ENCODE results near the gene PSMD1.

The PSMD1 gene

DNA sequence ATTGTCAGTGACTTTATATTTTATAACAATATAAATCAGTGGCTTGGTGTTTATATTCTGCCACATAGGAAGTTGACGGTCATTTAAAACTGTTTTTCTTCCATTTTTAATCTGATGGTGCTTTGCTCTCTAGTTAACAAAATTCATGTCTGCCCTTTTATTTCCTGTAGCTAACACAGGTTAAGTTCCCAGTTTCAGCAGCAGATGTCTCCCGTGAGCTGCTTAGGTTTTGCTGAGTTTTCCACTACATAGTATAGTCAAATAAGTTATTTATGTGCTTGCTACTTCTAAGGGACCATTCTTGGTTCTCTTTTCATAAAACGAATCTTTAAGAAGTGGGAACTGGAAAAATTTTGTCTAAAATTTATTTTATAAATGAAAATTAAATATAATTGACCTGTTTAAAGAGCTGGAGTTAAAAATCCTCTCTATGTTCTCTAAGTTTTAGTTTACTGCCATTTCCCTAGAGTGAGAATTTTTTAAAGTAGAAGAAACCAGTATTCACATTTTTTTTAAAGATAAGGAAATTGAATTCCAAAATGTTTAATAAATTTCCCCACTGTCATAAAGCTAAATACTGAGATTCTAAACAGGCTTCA lies 47.5 kb downstream of the PSMD1 start:
- POLR2A ChIA-PET: interaction anchor here (0.6 to 1.3 kb wide), 2 partner anchors 348 to 365 kb away, joined by 3 read pairs; no protein-coding TSS in a partner anchor
- Histone ChIP-seq H3K4me3 (ENCODE audit: low read depth, low read length) (no peak overlapping the region), H3K36me3 (ENCODE audit: control insufficient read depth in 2 of 2, insufficient read depth in 1 of 2, low read length in 2 of 2) (peaks cover 8 to 56% of the 10 kb centered on the region in 2 experiments), H3K4me1 (ENCODE audit: control insufficient read depth, insufficient read depth, low read length) (no peaks in the 10 kb centered on the region), H3K9me3 (ENCODE audit: control insufficient read depth, insufficient read depth, low read depth, low read length) (no peaks in the 10 kb centered on the region), H3K27ac (ENCODE audit: extremely low read depth, low read depth, low read length) (no peak overlapping the region)
- TF ChIP-seq ZNF654 (tag by site-specific recombination; IDR thresholded peaks at IDR 0.05; ENCODE audit: low read depth): peak; percentile 73
- no peak for TF ChIP-seq ZNF561 (tag by site-specific recombination; IDR thresholded peaks at IDR 0.05; ENCODE audit: borderline replicate concordance)
- CTCF ChIA-PET: interaction anchor here (0.6 to 5.3 kb wide), 39 partner anchors 9 to 348 kb away, joined by 3 to 49 read pairs (median 4); partner anchors contain the start of gene ARMC9

DNA sequence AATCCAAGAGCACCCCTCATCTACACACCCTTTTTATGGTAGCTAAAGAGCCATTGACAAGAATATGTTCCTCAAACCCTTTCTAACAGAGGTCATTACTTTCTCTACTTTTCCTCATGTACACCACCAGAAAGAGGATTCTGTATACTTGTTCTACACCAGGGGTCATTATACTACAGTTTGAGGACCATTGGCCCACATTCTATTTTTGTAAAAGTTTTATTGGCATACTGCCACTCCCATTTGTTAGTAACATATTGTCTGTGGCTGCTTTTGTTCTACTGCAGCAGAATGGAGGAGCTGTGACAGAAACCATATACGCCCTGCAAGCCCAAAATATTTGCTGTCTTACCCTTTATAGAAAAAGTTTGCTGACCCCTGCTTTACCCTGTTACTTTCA lies 53.9 kb downstream of the PSMD1 start:
- TF ChIP-seq ZNF335 (tag by site-specific recombination; conservative IDR thresholded peaks at IDR 0.05) (no peak), WT1 (tag by site-specific recombination; IDR thresholded peaks at IDR 0.05) (no peak), GLIS2 (tag by site-specific recombination; IDR thresholded peaks at IDR 0.05) (no peak), ZFP69B (tag by site-specific recombination; IDR thresholded peaks at IDR 0.05) (no peak), ZBTB1 (tag by site-specific recombination; IDR thresholded peaks at IDR 0.05) (no peak), KLF1 (tag by site-specific recombination; IDR thresholded peaks at IDR 0.05) (no peak), ZNF76 (tag by site-specific recombination; IDR thresholded peaks at IDR 0.05; ENCODE audit: borderline replicate concordance, low read depth) (no peak), ZBTB7A (tag by site-specific recombination; IDR thresholded peaks at IDR 0.05; ENCODE audit: low read depth) (no peak), ZNF623 (tag by site-specific recombination; IDR thresholded peaks at IDR 0.05) (no peak), ZNF473 (tag by site-specific recombination; IDR thresholded peaks at IDR 0.05) (no peak), ZNF654 (tag by site-specific recombination; IDR thresholded peaks at IDR 0.05; ENCODE audit: low read depth) (0 out of 2 replicates have a peak, but pooled peaks have one; percentile 10), ZNF843 (tag by site-specific recombination; IDR thresholded peaks at IDR 0.05) (no peak), ZNF19 (tag by site-specific recombination; IDR thresholded peaks at IDR 0.05; ENCODE audit: low read depth) (no peak), ZNF302 (tag by site-specific recombination; IDR thresholded peaks at IDR 0.05; ENCODE audit: low read depth) (no peak)
- TF ChIP-seq, protein P1, sequence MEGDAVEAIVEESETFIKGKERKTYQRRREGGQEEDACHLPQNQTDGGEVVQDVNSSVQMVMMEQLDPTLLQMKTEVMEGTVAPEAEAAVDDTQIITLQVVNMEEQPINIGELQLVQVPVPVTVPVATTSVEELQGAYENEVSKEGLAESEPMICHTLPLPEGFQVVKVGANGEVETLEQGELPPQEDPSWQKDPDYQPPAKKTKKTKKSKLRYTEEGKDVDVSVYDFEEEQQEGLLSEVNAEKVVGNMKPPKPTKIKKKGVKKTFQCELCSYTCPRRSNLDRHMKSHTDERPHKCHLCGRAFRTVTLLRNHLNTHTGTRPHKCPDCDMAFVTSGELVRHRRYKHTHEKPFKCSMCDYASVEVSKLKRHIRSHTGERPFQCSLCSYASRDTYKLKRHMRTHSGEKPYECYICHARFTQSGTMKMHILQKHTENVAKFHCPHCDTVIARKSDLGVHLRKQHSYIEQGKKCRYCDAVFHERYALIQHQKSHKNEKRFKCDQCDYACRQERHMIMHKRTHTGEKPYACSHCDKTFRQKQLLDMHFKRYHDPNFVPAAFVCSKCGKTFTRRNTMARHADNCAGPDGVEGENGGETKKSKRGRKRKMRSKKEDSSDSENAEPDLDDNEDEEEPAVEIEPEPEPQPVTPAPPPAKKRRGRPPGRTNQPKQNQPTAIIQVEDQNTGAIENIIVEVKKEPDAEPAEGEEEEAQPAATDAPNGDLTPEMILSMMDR (tag by site-specific recombination; IDR thresholded peaks at IDR 0.05): peak; percentile 48; the same call in 1 of the 2 replicates
- TF ChIP-seq, protein P2, sequence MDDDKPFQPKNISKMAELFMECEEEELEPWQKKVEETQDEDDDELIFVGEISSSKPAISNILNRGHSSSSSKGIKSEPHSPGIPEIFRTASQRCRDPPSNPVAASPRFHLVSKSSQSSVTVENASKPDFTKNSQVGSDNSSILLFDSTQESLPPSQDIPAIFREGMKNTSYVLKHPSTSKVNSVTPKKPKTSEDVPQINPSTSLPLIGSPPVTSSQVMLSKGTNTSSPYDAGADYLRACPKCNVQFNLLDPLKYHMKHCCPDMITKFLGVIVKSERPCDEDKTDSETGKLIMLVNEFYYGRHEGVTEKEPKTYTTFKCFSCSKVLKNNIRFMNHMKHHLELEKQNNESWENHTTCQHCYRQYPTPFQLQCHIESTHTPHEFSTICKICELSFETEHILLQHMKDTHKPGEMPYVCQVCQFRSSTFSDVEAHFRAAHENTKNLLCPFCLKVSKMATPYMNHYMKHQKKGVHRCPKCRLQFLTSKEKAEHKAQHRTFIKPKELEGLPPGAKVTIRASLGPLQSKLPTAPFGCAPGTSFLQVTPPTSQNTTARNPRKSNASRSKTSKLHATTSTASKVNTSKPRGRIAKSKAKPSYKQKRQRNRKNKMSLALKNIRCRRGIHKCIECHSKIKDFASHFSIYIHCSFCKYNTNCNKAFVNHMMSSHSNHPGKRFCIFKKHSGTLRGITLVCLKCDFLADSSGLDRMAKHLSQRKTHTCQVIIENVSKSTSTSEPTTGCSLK (tag by site-specific recombination; IDR thresholded peaks at IDR 0.05): no peak
- TF ChIP-seq, protein P3, sequence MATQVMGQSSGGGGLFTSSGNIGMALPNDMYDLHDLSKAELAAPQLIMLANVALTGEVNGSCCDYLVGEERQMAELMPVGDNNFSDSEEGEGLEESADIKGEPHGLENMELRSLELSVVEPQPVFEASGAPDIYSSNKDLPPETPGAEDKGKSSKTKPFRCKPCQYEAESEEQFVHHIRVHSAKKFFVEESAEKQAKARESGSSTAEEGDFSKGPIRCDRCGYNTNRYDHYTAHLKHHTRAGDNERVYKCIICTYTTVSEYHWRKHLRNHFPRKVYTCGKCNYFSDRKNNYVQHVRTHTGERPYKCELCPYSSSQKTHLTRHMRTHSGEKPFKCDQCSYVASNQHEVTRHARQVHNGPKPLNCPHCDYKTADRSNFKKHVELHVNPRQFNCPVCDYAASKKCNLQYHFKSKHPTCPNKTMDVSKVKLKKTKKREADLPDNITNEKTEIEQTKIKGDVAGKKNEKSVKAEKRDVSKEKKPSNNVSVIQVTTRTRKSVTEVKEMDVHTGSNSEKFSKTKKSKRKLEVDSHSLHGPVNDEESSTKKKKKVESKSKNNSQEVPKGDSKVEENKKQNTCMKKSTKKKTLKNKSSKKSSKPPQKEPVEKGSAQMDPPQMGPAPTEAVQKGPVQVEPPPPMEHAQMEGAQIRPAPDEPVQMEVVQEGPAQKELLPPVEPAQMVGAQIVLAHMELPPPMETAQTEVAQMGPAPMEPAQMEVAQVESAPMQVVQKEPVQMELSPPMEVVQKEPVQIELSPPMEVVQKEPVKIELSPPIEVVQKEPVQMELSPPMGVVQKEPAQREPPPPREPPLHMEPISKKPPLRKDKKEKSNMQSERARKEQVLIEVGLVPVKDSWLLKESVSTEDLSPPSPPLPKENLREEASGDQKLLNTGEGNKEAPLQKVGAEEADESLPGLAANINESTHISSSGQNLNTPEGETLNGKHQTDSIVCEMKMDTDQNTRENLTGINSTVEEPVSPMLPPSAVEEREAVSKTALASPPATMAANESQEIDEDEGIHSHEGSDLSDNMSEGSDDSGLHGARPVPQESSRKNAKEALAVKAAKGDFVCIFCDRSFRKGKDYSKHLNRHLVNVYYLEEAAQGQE (tag by site-specific recombination; IDR thresholded peaks at IDR 0.05): no peak
- TF ChIP-seq, protein P4, sequence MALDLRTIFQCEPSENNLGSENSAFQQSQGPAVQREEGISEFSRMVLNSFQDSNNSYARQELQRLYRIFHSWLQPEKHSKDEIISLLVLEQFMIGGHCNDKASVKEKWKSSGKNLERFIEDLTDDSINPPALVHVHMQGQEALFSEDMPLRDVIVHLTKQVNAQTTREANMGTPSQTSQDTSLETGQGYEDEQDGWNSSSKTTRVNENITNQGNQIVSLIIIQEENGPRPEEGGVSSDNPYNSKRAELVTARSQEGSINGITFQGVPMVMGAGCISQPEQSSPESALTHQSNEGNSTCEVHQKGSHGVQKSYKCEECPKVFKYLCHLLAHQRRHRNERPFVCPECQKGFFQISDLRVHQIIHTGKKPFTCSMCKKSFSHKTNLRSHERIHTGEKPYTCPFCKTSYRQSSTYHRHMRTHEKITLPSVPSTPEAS (tag by site-specific recombination; IDR thresholded peaks at IDR 0.05): no peak
- ChIA-PET POLR2A (no interaction called here), CTCF (interaction anchor here (0.7 to 1.6 kb wide), 3 partner anchors 9 to 309 kb away, joined by 3 to 6 read pairs (median 3); no protein-coding TSS in a partner anchor)
- Histone ChIP-seq H3K9me3 (ENCODE audit: control insufficient read depth, insufficient read depth, low read depth, low read length) (no peaks in the 10 kb centered on the region), H3K4me3 (ENCODE audit: low read depth, low read length) (no peak overlapping the region), H3K27ac (ENCODE audit: extremely low read depth, low read depth, low read length) (no peak overlapping the region), H3K4me1 (ENCODE audit: control insufficient read depth, insufficient read depth, low read length) (peaks cover 4% of the 10 kb centered on the region; the same call in 1 of the 2 replicates), H3K36me3 (ENCODE audit: control insufficient read depth in 2 of 2, insufficient read depth in 1 of 2, low read length in 2 of 2) (peaks cover 11 to 46% of the 10 kb centered on the region in 2 experiments; a peak in 2 of 3 replicates)
